ENCODE results near the gene MLLT3.
A peak's percentile ranks its signal among the peaks of the same experiment; 100 is the strongest.

The MLLT3 gene

GRCh38 chr9:20616808-20617207 is 5.5 kb downstream of the MLLT3 start:
- no peak for TF ChIP-seq CTCF (IDR thresholded peaks at IDR 0.05; ENCODE audit: insufficient read depth, low read length, missing control alignments)
- H3K4me3 ChIP-seq (ENCODE audit: low read depth, low read length): no peak overlapping the region
- CTCF ChIA-PET: interaction anchor here (1.1 to 1.4 kb wide), 3 partner anchors 260 to 494 kb away, joined by 3 to 4 read pairs (median 3); no protein-coding TSS in a partner anchor
- DNase-seq (ENCODE audit: low read depth, low spot score): no peak
- POLR2A ChIA-PET: no interaction called here

GRCh38 chr9:20614602-20615216 is 7.6 kb downstream of the MLLT3 start:
- POLR2A ChIA-PET: no interaction called here
- CTCF ChIA-PET: interaction anchor here (1.4 kb wide), 1 partner anchor 10 kb away, joined by 4 read pairs; no protein-coding TSS in a partner anchor
- DNase-seq (ENCODE audit: low read depth, low spot score): no peak
- H3K4me3 ChIP-seq (ENCODE audit: low read depth, low read length): no peak overlapping the region
- TF ChIP-seq CTCF (IDR thresholded peaks at IDR 0.05; ENCODE audit: insufficient read depth, low read length, missing control alignments): no peak

- POLR2A ChIA-PET: no interaction called here
- CTCF ChIA-PET: interaction anchor here (0.9 to 1.5 kb wide), 9 partner anchors 10 to 686 kb away, joined by 3 to 9 read pairs (median 3); no protein-coding TSS in a partner anchor
- H3K4me3 ChIP-seq (ENCODE audit: low read depth, low read length): no peak overlapping the region
- peak; percentile 27 for TF ChIP-seq CTCF (IDR thresholded peaks at IDR 0.05; ENCODE audit: insufficient read depth, low read length, missing control alignments)
- no peak for DNase-seq (ENCODE audit: low read depth, low spot score)
These were observed 10.5 kb downstream of the MLLT3 start for GRCh38 chr9:20611691-20612287.

- no peak for DNase-seq (ENCODE audit: low read depth, low spot score)
- no peak for TF ChIP-seq CTCF (IDR thresholded peaks at IDR 0.05; ENCODE audit: insufficient read depth, low read length, missing control alignments)
- H3K4me3 ChIP-seq (ENCODE audit: low read depth, low read length): no peak overlapping the region
- POLR2A ChIA-PET: no interaction called here
- CTCF ChIA-PET: interaction anchor here (0.7 to 1.6 kb wide), 9 partner anchors 9 to 331 kb away, joined by 3 to 9 read pairs (median 3); partner anchors contain the start of gene MLLT3
These were observed 11.7 kb downstream of the MLLT3 start for GRCh38 chr9:20610591-20610990.

GRCh38 chr9:20608582-20608981 is 13.7 kb downstream of the MLLT3 start:
- no peak for TF ChIP-seq CTCF (IDR thresholded peaks at IDR 0.05; ENCODE audit: insufficient read depth, low read length, missing control alignments)
- ChIA-PET POLR2A (no interaction called here), CTCF (interaction anchor here (1.6 to 1.7 kb wide), 2 partner anchors 10 to 17 kb away, joined by 4 to 6 read pairs; no protein-coding TSS in a partner anchor)
- H3K4me3 ChIP-seq (ENCODE audit: low read depth, low read length): no peak overlapping the region
- no peak for DNase-seq (ENCODE audit: low read depth, low spot score)

GRCh38 chr9:20606652-20607051 is 15.6 kb downstream of the MLLT3 start:
- ChIA-PET CTCF (interaction anchor here (2.4 kb wide), 1 partner anchor 18 kb away, joined by 12 read pairs; no protein-coding TSS in a partner anchor), POLR2A (no interaction called here)
- DNase-seq (ENCODE audit: low read depth, low spot score): no peak
- TF ChIP-seq CTCF (IDR thresholded peaks at IDR 0.05; ENCODE audit: insufficient read depth, low read length, missing control alignments): no peak
- H3K4me3 ChIP-seq (ENCODE audit: low read depth, low read length): no peak overlapping the region

Data from AG04449 (cell line).